Panc1 (cell line): ENCODE results near the gene MLKL.

Experiments
- CTCF ChIP-seq: fragments of 450-650 bp; IDR thresholded peaks from 2 replicates; pipeline ENCODE4 v1.5.1; 2017; ENCODE audit warnings: mild to moderate bottlenecking
- POLR2AphosphoS5 ChIP-seq: IDR thresholded peaks from 2 replicates; pipeline ENCODE4 v1.6.1; 2012; ENCODE audit warnings: mild to moderate bottlenecking, low read depth, low read length, moderate library complexity
- REST ChIP-seq, 2 experiments: IDR thresholded peaks; 2 replicates each; pipeline ENCODE4 v1.6.1; 2011 to 2012; ENCODE audit warnings: low read depth in 2 of 2, control low read depth in 1 of 2, low read length in 1 of 2, mild to moderate bottlenecking in 1 of 2, moderate library complexity in 1 of 2; ENCODE audit not compliant: insufficient read depth in 1 of 2

GRCh38 chr16:74695450-74696422 lies 4.9 kb downstream of the MLKL start:
- TF ChIP-seq CTCF (no peak), REST (IDR thresholded peaks at IDR 0.05; ENCODE audit: insufficient read depth in 1 of 2, low read depth in 2 of 2, low read length in 1 of 2) (no peak), POLR2AphosphoS5 (peak; percentile 42; the same call in 1 of the 2 replicates)
